Colonic mucosa (tissue), 4 donors: Measurements from ENCODE around the gene CLDN18. TPM values are rescaled to one million over a fixed set of nuclear protein-coding genes. Genes with fewer than 3 reads are reported as not detected.

Source experiments
- DNase-seq: peaks from one replicate; pipeline ENCODE4 v3.0.0-alpha.2; 2020
- H3K27ac ChIP-seq: fragments of 200-600 bp; one replicate; pipeline ENCODE4 v1.8.0; 2021
- H3K27me3 ChIP-seq: fragments of 200-600 bp; one replicate; pipeline ENCODE4 v1.8.0; 2021
- H3K36me3 ChIP-seq: fragments of 200-600 bp; one replicate; pipeline ENCODE4 v1.8.0; 2021
- H3K4me1 ChIP-seq: fragments of 200-600 bp; one replicate; pipeline ENCODE4 v1.8.0; 2021; ENCODE audit warnings: mild to moderate bottlenecking
- H3K4me3 ChIP-seq: fragments of 200-600 bp; one replicate; pipeline ENCODE4 v1.8.0; 2021
- H3K9ac ChIP-seq, 2 donors: one replicate each; pipeline ENCODE4 v1.7.0; 2013; ENCODE audit warnings: control low read depth in 2 of 2, low read depth in 2 of 2, low read length in 2 of 2
- H3K9me3 ChIP-seq: fragments of 200-600 bp; one replicate; pipeline ENCODE4 v1.8.0; 2021
- CTCF ChIP-seq: fragments of 200-600 bp; IDR thresholded peaks from one replicate; pipeline ENCODE4 v1.8.0; 2022; ENCODE audit warnings: antibody characterized with exemption, mild to moderate bottlenecking
- intact Hi-C: fragments of 100-400 bp; cut with DNase I; formaldehyde crosslinking; loops from one replicate; pipeline ENCODE4 v1.14.1; 2022
- total RNA-seq, 2 donors: library from RNA; stranded (reverse); fragmentation: NEBNext Ultra II Directional in 1 of 2; extraction: Animal tissue kit (Norgen Biotek cat#: 25700) in 1 of 2; gene quantifications; one replicate each; pipeline ENCODE4 v1.2.1, GENCODE V29; 2021
- donor health status: healthy.
- donor health status: DM: no; HTN: no; CAD: no.
- donor health status: DM: no; HTN: no; CAD: no.

Gene CLDN18
- total RNA-seq, 2 donors from 2014 or later, result 0.11 to 0.44 TPM

GRCh38 chr3:138025553-138025952 lies 15.6 kb downstream of the CLDN18 start:
- Histone ChIP-seq H3K27me3 (no peaks in the 10 kb centered on the region), H3K4me1 (no peaks in the 10 kb centered on the region), H3K9me3 (no peaks in the 10 kb centered on the region), H3K27ac (no peak overlapping the region), H3K36me3 (no peaks in the 10 kb centered on the region), H3K4me3 (no peak overlapping the region), H3K9ac (no peak overlapping the region)
- no peak for TF ChIP-seq CTCF
- DNase-seq, result no peak
- intact Hi-C loops, result no loop called here

GRCh38 chr3:138027821-138028220 lies 17.9 kb downstream of the CLDN18 start:
- H3K9ac ChIP-seq, result no peak overlapping the region
- TF ChIP-seq CTCF, result no peak
- intact Hi-C loops, result no loop called here
- no peaks in the 10 kb centered on the region for H3K36me3 ChIP-seq
- H3K4me3 ChIP-seq, result no peak overlapping the region
- DNase-seq, result no peak
- H3K4me1 ChIP-seq, result no peaks in the 10 kb centered on the region
- no peaks in the 10 kb centered on the region for H3K27me3 ChIP-seq
- no peaks in the 10 kb centered on the region for H3K9me3 ChIP-seq
- H3K27ac ChIP-seq, result no peak overlapping the region

- no peak overlapping the region for H3K4me3 ChIP-seq
- no peak overlapping the region for H3K27ac ChIP-seq
- H3K9ac ChIP-seq, result no peak overlapping the region
- no peaks in the 10 kb centered on the region for H3K36me3 ChIP-seq
- H3K4me1 ChIP-seq, result no peaks in the 10 kb centered on the region
- no peak for TF ChIP-seq CTCF
- intact Hi-C loops, result no loop called here
- no peaks in the 10 kb centered on the region for H3K27me3 ChIP-seq
- no peaks in the 10 kb centered on the region for H3K9me3 ChIP-seq
- DNase-seq, result no peak
Observed at GRCh38 chr3:138030734-138031280, 20.8 kb downstream of the CLDN18 start.

- Histone ChIP-seq H3K27ac (no peak overlapping the region), H3K4me3 (no peak overlapping the region), H3K9ac (no peak overlapping the region), H3K36me3 (no peaks in the 10 kb centered on the region), H3K4me1 (no peaks in the 10 kb centered on the region), H3K9me3 (no peaks in the 10 kb centered on the region), H3K27me3 (no peaks in the 10 kb centered on the region)
- intact Hi-C loops, result no loop called here
- DNase-seq, result no peak
- no peak for TF ChIP-seq CTCF
Observed at GRCh38 chr3:138031536-138031935, 21.6 kb downstream of the CLDN18 start.

- intact Hi-C loops, result no loop called here
- Histone ChIP-seq H3K9me3 (no peaks in the 10 kb centered on the region), H3K4me1 (no peaks in the 10 kb centered on the region), H3K27ac (no peak overlapping the region), H3K36me3 (no peaks in the 10 kb centered on the region), H3K9ac (no peak overlapping the region), H3K4me3 (no peak overlapping the region), H3K27me3 (no peaks in the 10 kb centered on the region)
- DNase-seq, result no peak
- no peak for TF ChIP-seq CTCF
Observed at GRCh38 chr3:138032567-138032966, 22.6 kb downstream of the CLDN18 start.
